ENCODE results near the gene DNM3. TPM values are rescaled to one million over a fixed set of nuclear protein-coding genes. Genes with fewer than 3 reads are reported as not detected.

The DNM3 gene
- total RNA-seq, 1 experiment from 2014 or later, result 2.7 TPM

DNA sequence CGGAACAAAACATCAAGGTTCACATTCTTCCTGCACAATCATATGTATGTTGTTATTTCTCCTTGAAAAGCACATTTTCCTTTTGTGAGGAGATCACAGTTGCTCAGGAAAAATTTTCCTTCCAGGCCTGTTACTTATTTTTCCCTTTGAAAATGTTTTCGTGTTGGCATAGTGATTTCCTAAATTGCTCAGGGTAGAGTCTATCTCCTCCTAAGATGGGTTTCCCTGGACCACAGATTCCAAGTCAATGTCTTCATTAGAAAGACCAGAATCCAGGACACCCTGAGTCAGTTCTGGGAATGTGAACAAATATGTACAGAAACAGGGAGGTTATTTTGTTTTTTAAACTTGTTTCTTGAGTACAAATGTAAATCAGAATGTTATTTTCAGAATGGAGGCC is 484.8 kb downstream of the DNM3 start:
- H3K9ac ChIP-seq (ENCODE audit: extremely low read depth, insufficient read length, low read length), result no peak overlapping the region
- no peak overlapping the region for H3K4ac ChIP-seq (ENCODE audit: low read depth, low read length)
- Mint-ChIP-seq H3K9me3 (peaks cover 0 to 3% of the 10 kb centered on the region in 2 experiments; a peak in 1 of 5 replicates), H3K4me3 (no peak overlapping the region), H3K27me3 (ENCODE audit: low read depth) (no peaks in the 10 kb centered on the region), H3K27ac (no peak overlapping the region), H3K36me3 (ENCODE audit: insufficient read depth in 1 of 3, low read depth in 3 of 3) (no peaks in the 10 kb centered on the region; a peak in 1 of 7 replicates), H3K4me1 (no peaks in the 10 kb centered on the region)
- H3K18ac ChIP-seq (ENCODE audit: insufficient read length, low read depth, low read length), result no peak overlapping the region
- H3K4me1 ChIP-seq (ENCODE audit: insufficient read depth, low read length), result no peaks in the 10 kb centered on the region
- no peak overlapping the region for H2BK20ac ChIP-seq (ENCODE audit: low read depth, low read length, poor library complexity, severe bottlenecking)
- H4K8ac ChIP-seq (replicated peaks; ENCODE audit: insufficient read length, low read depth, low read length), result no peak overlapping the region
- H3K56ac ChIP-seq (ENCODE audit: insufficient read length, low read depth, low read length), result no peak overlapping the region
- H3K27ac ChIP-seq (ENCODE audit: insufficient read length, low read depth, low read length), result no peak overlapping the region
- WGBS (ENCODE audit: extremely low coverage, insufficient read length, low lambda C conversion rate), result no CpG with 5 or more reads among the region's 2 CpGs
- H3T11ph ChIP-seq (ENCODE audit: low read length), result no peak overlapping the region
- no peaks in the 10 kb centered on the region for H3K27me3 ChIP-seq (ENCODE audit: insufficient read depth, low read length)
- no peak overlapping the region for H3K14ac ChIP-seq (ENCODE audit: insufficient read depth, low read length)
- H2BK120ac ChIP-seq (ENCODE audit: low read depth, low read length, poor library complexity, severe bottlenecking), result no peak overlapping the region
- no peaks in the 10 kb centered on the region for H4K20me1 ChIP-seq (ENCODE audit: control insufficient read depth, insufficient read depth, insufficient read length)
- no peak overlapping the region for H2BK15ac ChIP-seq (ENCODE audit: low read depth, low read length)
- TF ChIP-seq, protein P1, sequence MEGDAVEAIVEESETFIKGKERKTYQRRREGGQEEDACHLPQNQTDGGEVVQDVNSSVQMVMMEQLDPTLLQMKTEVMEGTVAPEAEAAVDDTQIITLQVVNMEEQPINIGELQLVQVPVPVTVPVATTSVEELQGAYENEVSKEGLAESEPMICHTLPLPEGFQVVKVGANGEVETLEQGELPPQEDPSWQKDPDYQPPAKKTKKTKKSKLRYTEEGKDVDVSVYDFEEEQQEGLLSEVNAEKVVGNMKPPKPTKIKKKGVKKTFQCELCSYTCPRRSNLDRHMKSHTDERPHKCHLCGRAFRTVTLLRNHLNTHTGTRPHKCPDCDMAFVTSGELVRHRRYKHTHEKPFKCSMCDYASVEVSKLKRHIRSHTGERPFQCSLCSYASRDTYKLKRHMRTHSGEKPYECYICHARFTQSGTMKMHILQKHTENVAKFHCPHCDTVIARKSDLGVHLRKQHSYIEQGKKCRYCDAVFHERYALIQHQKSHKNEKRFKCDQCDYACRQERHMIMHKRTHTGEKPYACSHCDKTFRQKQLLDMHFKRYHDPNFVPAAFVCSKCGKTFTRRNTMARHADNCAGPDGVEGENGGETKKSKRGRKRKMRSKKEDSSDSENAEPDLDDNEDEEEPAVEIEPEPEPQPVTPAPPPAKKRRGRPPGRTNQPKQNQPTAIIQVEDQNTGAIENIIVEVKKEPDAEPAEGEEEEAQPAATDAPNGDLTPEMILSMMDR (conservative IDR thresholded peaks at IDR 0.05), result no peak
- H3K79me2 ChIP-seq (ENCODE audit: insufficient read depth, low read length), result no peaks in the 10 kb centered on the region
- H3K23ac ChIP-seq (ENCODE audit: insufficient read length, low read depth, low read length), result no peak overlapping the region
- DNase-seq, result no peak
- H3K9me3 ChIP-seq (ENCODE audit: control insufficient read depth, low read depth, low read length), result no peaks in the 10 kb centered on the region
- no peak overlapping the region for H4K91ac ChIP-seq (ENCODE audit: insufficient read length, low read depth, low read length)
- no peak overlapping the region for H2AFZ ChIP-seq (ENCODE audit: low read length)
- H2BK5ac ChIP-seq (ENCODE audit: insufficient read length, low read length), result no peak overlapping the region
- H3K4me2 ChIP-seq (ENCODE audit: insufficient read depth, insufficient read length, low read length), result no peak overlapping the region
- H3K79me1 ChIP-seq (ENCODE audit: insufficient read depth, low read depth, low read length, poor library complexity, severe bottlenecking), result no peaks in the 10 kb centered on the region
- H4K5ac ChIP-seq (ENCODE audit: insufficient read length, low read depth, low read length), result no peak overlapping the region
- H2AK5ac ChIP-seq (ENCODE audit: insufficient read length, low read length), result no peak overlapping the region
- H2BK12ac ChIP-seq (ENCODE audit: insufficient read length, low read depth, low read length), result no peak overlapping the region
- no peaks in the 10 kb centered on the region for H3K23me2 ChIP-seq (ENCODE audit: insufficient read length, low read depth, low read length, poor library complexity, severe bottlenecking)
